Placental epithelial cell (primary cell): ENCODE data around the gene DPH2. TPM values are rescaled to one million over a fixed set of nuclear protein-coding genes. Genes with fewer than 3 reads are reported as not detected.

Experiments
- total RNA-seq: library from RNA; depleted of rRNA; stranded (reverse); fragments of >200 nt; gene quantifications from 2 replicates; pipeline ENCODE4 v1.2.3, GENCODE V29; 2012

DPH2 gene
- total RNA-seq = 16.5 and 29.6 TPM in 2 replicates

GRCh38 chr1:43969746-43970466, at the start of gene DPH2:
DPH2 (plus strand) TSS chr1:43970010; CDS start chr1:43970176, 166 bp downstream.

GRCh38 chr1:43933386-43934100, 36.3 kb upstream of the DPH2 start, which contains the start of gene ARTN:
ARTN (plus strand) TSS chr1:43933801; CDS start chr1:43935657, 1,856 bp downstream.

GRCh38 chr1:43946236-43947060, 23.4 kb upstream of the DPH2 start, which contains the start of gene IPO13:
IPO13 (plus strand) TSS chr1:43946950; CDS start chr1:43947601, 651 bp downstream.

GRCh38 chr1:43974443-43975248, 4.8 kb downstream of the DPH2 start, which contains the start of gene ATP6V0B:
ATP6V0B (plus strand) TSS chr1:43974960; CDS start chr1:43975041, 81 bp downstream.

GRCh38 chr1:43978551-43979260, 8.9 kb downstream of the DPH2 start, which contains the start of gene B4GALT2:
B4GALT2 (plus strand) TSS chr1:43979210; CDS start chr1:43981161, 1,951 bp downstream.

GRCh38 chr1:43991476-43992231, 21.8 kb downstream of the DPH2 start, which contains the start of gene CCDC24:
CCDC24 (plus strand) TSS chr1:43991599; CDS start chr1:43991879, 280 bp downstream.

Other genes starting within 250 kb of the DPH2 start
- not detected in 2 replicates for gene ARTN, start 36.2 kb upstream of the DPH2 start, total RNA-seq
- gene IPO13, start 23.1 kb upstream of the DPH2 start, total RNA-seq = 18.8 and 27.2 TPM in 2 replicates
- 48.3 and 90.0 TPM in 2 replicates for gene ATP6V0B, start 5.0 kb downstream of the DPH2 start, total RNA-seq
- gene B4GALT2, start 9.2 kb downstream of the DPH2 start, total RNA-seq = 86.4 and 226 TPM in 2 replicates
- 5.5 and 9.0 TPM in 2 replicates for gene CCDC24, start 21.6 kb downstream of the DPH2 start, total RNA-seq
- 2.4 and 8.8 TPM in 2 replicates for gene SLC6A9, start 61.5 kb downstream of the DPH2 start, total RNA-seq
- not detected in 2 replicates for gene KLF17, start 148.8 kb downstream of the DPH2 start, total RNA-seq
- not detected in 2 replicates for gene KLF18, start 171.6 kb downstream of the DPH2 start, total RNA-seq
- gene DMAP1, start 243.5 kb downstream of the DPH2 start, total RNA-seq = 35.3 and 35.5 TPM in 2 replicates